GM12891 (cell line): ENCODE measurements around the gene BTBD9.

ENCODE experiments used
- PAX5 ChIP-seq: IDR thresholded peaks from 2 replicates; pipeline ENCODE4 v1.6.1; 2011; ENCODE audit warnings: low read length, moderate library complexity, mild to moderate bottlenecking; ENCODE audit not compliant: insufficient read depth, severe bottlenecking
- POLR2A ChIP-seq: IDR thresholded peaks from 2 replicates; pipeline ENCODE4 v1.6.1; 2011; ENCODE audit warnings: low read depth, low read length, control low read depth
- POLR2AphosphoS5 ChIP-seq: IDR thresholded peaks from 2 replicates; pipeline ENCODE4 v1.6.1; 2011; ENCODE audit warnings: low read depth, low read length, control low read depth
- POU2F2 ChIP-seq: IDR thresholded peaks from 2 replicates; pipeline ENCODE4 v1.6.1; 2011; ENCODE audit warnings: low read depth, mild to moderate bottlenecking, control low read depth, low read length, moderate library complexity
- SPI1 ChIP-seq: IDR thresholded peaks from 2 replicates; pipeline ENCODE4 v1.6.1; 2011; ENCODE audit warnings: low read depth, low read length, control low read depth
- TAF1 ChIP-seq: IDR thresholded peaks from 2 replicates; pipeline ENCODE4 v1.6.1; 2011; ENCODE audit warnings: low read depth, low read length, control low read depth

- TF ChIP-seq POLR2AphosphoS5 (no peak), POLR2A (no peak), TAF1 (no peak), SPI1 (no peak), PAX5 (no peak), POU2F2 (no peak)
Measured at GRCh38 chr6:38678178-38678760, 38.5 kb upstream of the BTBD9 start.
